ENCODE measurements around the gene LRRFIP1. TPM values are rescaled to one million over a fixed set of nuclear protein-coding genes. Genes with fewer than 3 reads are reported as not detected.
"Not testable (repeated sequence)": the region's sequence is repeated elsewhere in the genome, so short reads cannot be mapped to it uniquely, and the experiment has no call there.

The LRRFIP1 gene
- total RNA-seq, 1 donor from 2014 or later, result 40.7 TPM

DNA sequence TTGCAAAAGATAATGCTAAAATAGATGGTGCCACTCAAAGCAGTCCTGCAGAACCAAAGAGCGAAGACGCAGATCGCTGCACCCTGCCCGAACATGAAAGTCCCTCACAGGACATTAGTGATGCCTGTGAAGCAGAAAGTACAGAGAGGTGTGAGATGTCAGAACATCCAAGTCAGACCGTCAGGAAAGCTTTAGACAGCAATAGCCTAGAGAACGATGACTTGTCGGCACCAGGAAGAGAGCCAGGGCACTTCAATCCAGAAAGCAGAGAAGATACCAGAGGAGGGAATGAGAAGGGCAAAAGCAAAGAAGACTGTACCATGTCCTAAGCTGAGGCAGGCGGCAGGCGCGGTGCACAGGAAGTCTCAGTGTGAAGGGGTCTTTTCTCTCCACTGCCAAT is 136.4 kb downstream of the LRRFIP1 start:
- Histone ChIP-seq H3K4me2 (no peak overlapping the region), H3K9me3 (ENCODE audit: low read depth) (no peaks in the 10 kb centered on the region), H3K9ac (no peak overlapping the region), H3K4me1 (no peaks in the 10 kb centered on the region), H2AFZ (replicated peaks) (no peak overlapping the region), H3K36me3 (no peaks in the 10 kb centered on the region), H3K27ac (no peak overlapping the region), H3K4me3 (no peak overlapping the region), H3F3A (ENCODE audit: low read depth) (no peaks in the 10 kb centered on the region), H4K20me1 (ENCODE audit: low read depth) (no peaks in the 10 kb centered on the region), H3K27me3 (no peaks in the 10 kb centered on the region), H3K79me2 (ENCODE audit: low read depth) (no peaks in the 10 kb centered on the region)
- no peak for TF ChIP-seq EZH2 (IDR thresholded peaks at IDR 0.05)
- TF ChIP-seq EZH2phosphoT487 (IDR thresholded peaks at IDR 0.05), result no peak
- TF ChIP-seq CTCF (IDR thresholded peaks at IDR 0.05), result no peak
- peaks cover 21% of the 10 kb centered on the region for H3K36me3 Mint-ChIP-seq
- no peak overlapping the region for H3K27ac Mint-ChIP-seq
- no peak overlapping the region for H3K4me3 Mint-ChIP-seq
- no peaks in the 10 kb centered on the region for H3K4me1 Mint-ChIP-seq
- no peaks in the 10 kb centered on the region for H3K9me3 Mint-ChIP-seq
- no peaks in the 10 kb centered on the region for H3K27me3 Mint-ChIP-seq (ENCODE audit: insufficient read depth, low read depth)
- no peak for DNase-seq (ENCODE audit: low spot score)

- H3K4me3 Mint-ChIP-seq, H3K9me3 Mint-ChIP-seq, H3K27ac Mint-ChIP-seq: not testable (repeated sequence)
Measured at GRCh38 chr2:237765122-237765521, 137.7 kb downstream of the LRRFIP1 start.

DNA sequence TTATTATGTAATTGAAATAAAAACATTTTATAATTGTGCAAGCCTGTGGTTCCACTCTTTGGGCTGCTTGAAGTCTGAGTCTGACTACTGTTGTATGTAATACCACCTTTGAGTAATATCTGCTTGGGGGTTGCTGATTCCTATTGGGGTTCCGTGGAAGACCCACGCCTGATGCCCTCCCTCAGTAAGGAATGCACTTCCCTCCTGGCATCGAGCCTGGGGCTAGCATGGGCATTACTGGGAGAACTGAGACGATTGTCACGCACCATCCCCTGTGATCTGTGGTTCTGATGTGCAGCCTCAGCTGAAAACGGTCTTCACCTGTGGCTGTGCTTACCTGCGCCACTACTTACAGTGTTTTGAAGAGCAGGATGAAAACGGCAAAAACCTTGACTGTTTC is 138.5 kb downstream of the LRRFIP1 start:
- TF ChIP-seq EZH2phosphoT487 (IDR thresholded peaks at IDR 0.05) (no peak), EZH2 (IDR thresholded peaks at IDR 0.05) (no peak), CTCF (IDR thresholded peaks at IDR 0.05) (no peak)
- Histone ChIP-seq H3K4me2 (no peak overlapping the region), H3K9ac (no peak overlapping the region), H3K27me3 (no peaks in the 10 kb centered on the region), H3K9me3 (ENCODE audit: low read depth) (no peaks in the 10 kb centered on the region), H3K4me3 (no peak overlapping the region), H3K79me2 (ENCODE audit: low read depth) (no peaks in the 10 kb centered on the region), H3K36me3 (no peaks in the 10 kb centered on the region), H3K4me1 (no peaks in the 10 kb centered on the region), H3F3A (ENCODE audit: low read depth) (no peaks in the 10 kb centered on the region), H4K20me1 (ENCODE audit: low read depth) (no peaks in the 10 kb centered on the region), H3K27ac (no peak overlapping the region), H2AFZ (replicated peaks) (no peak overlapping the region)
- Mint-ChIP-seq H3K9me3 (no peaks in the 10 kb centered on the region), H3K27me3 (ENCODE audit: insufficient read depth, low read depth) (no peaks in the 10 kb centered on the region), H3K36me3 (peaks cover 20% of the 10 kb centered on the region), H3K4me3 (no peak overlapping the region), H3K4me1 (no peaks in the 10 kb centered on the region), H3K27ac (no peak overlapping the region)
- DNase-seq (ENCODE audit: low spot score), result no peak

More at GRCh38 chr2:237765122-237765521, 137.7 kb downstream of the LRRFIP1 start:
- H3K9me3 ChIP-seq (ENCODE audit: low read depth); H3K27me3 ChIP-seq; H3K4me1 ChIP-seq; H3K27ac ChIP-seq; H3K4me2 ChIP-seq; H3F3A ChIP-seq (ENCODE audit: low read depth); H3K27me3 Mint-ChIP-seq (ENCODE audit: insufficient read depth, low read depth); H2AFZ ChIP-seq (replicated peaks); H3K4me3 ChIP-seq; H3K36me3 ChIP-seq; H3K79me2 ChIP-seq (ENCODE audit: low read depth); DNase-seq (ENCODE audit: low spot score); H3K9ac ChIP-seq; H4K20me1 ChIP-seq (ENCODE audit: low read depth); H3K4me1 Mint-ChIP-seq: not testable (repeated sequence)
- H3K36me3 Mint-ChIP-seq, result peaks cover 22% of the 10 kb centered on the region

DNA sequence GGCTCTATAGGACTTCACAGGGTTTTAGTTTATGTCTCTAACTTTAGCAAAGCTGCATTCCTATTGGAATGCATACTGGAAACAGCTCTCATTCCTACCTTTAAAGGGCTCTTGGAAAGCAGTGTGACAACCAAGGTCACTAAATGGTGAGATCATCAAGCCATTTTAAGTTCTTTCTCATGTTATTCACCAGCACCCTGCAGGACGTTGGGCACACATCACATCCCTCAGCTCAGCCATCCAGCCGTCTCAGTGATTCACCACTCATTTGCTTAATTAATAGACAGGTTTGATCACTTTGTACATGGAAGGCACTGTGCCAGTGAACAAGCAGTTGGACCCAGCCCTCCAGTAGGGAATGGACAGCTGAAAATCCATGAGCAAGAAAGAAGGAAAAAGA is 139.0 kb downstream of the LRRFIP1 start:
- TF ChIP-seq CTCF (IDR thresholded peaks at IDR 0.05), result no peak
- no peak for TF ChIP-seq EZH2phosphoT487 (IDR thresholded peaks at IDR 0.05)
- no peak for TF ChIP-seq EZH2 (IDR thresholded peaks at IDR 0.05)
- no peaks in the 10 kb centered on the region for H3K9me3 Mint-ChIP-seq
- DNase-seq (ENCODE audit: low spot score), result no peak
- Histone ChIP-seq H3K36me3 (no peaks in the 10 kb centered on the region), H3F3A (ENCODE audit: low read depth) (no peaks in the 10 kb centered on the region), H3K27me3 (no peaks in the 10 kb centered on the region), H3K4me2 (no peak overlapping the region), H3K9me3 (ENCODE audit: low read depth) (no peaks in the 10 kb centered on the region), H3K79me2 (ENCODE audit: low read depth) (no peaks in the 10 kb centered on the region), H3K4me1 (no peaks in the 10 kb centered on the region), H3K9ac (no peak overlapping the region), H3K27ac (no peak overlapping the region), H2AFZ (replicated peaks) (no peak overlapping the region), H3K4me3 (no peak overlapping the region), H4K20me1 (ENCODE audit: low read depth) (no peaks in the 10 kb centered on the region)
- H3K4me3 Mint-ChIP-seq, result no peak overlapping the region
- no peak overlapping the region for H3K27ac Mint-ChIP-seq
- no peaks in the 10 kb centered on the region for H3K27me3 Mint-ChIP-seq (ENCODE audit: insufficient read depth, low read depth)
- H3K36me3 Mint-ChIP-seq, result peaks cover 18% of the 10 kb centered on the region
- H3K4me1 Mint-ChIP-seq, result no peaks in the 10 kb centered on the region

Measured in neural progenitor cell (in vitro differentiated cells).